ENCODE results near the gene KIRREL1.

- TF ChIP-seq CTCF (IDR thresholded peaks at IDR 0.05; ENCODE audit: low read length) (no peak), EZH2 (IDR thresholded peaks at IDR 0.05; ENCODE audit: borderline replicate concordance, low read length) (no peak)
Measured at GRCh38 chr1:158077411-158078256, 84.2 kb downstream of the KIRREL1 start.
